ENCODE results near the gene DYDC1. TPM values are rescaled to one million over a fixed set of nuclear protein-coding genes. Genes with fewer than 3 reads are reported as not detected.

The DYDC1 gene
- total RNA-seq, 1 experiment from 2014 or later = not detected

GRCh38 chr10:80292607-80293239 lies 63.8 kb downstream of the DYDC1 start:
- no peak for DNase-seq (ENCODE audit: low read depth)
- in situ Hi-C loops (cut with HindIII; ENCODE audit: low pct_unique_long_range_greater_than_20kb, low sequenced_read_pairs) = no loop called here

GRCh38 chr10:80290474-80291220 lies 65.9 kb downstream of the DYDC1 start:
- DNase-seq (ENCODE audit: low read depth) = no peak

GRCh38 chr10:80289451-80290287 lies 66.9 kb downstream of the DYDC1 start, which contains the start of gene MAT1A:
Gene MAT1A (minus strand): TSS chr10:80289658. CDS start chr10:80289423, 235 bp downstream.
- DNase-seq (ENCODE audit: low read depth) = no peak

More at GRCh38 chr10:80290474-80291220, 65.9 kb downstream of the DYDC1 start:
- in situ Hi-C loops (cut with HindIII; ENCODE audit: low pct_unique_long_range_greater_than_20kb, low sequenced_read_pairs) = no loop called here

GRCh38 chr10:80288849-80289248 lies 67.7 kb downstream of the DYDC1 start:
- no peak for DNase-seq (ENCODE audit: low read depth)
- in situ Hi-C loops (cut with HindIII; ENCODE audit: low pct_unique_long_range_greater_than_20kb, low sequenced_read_pairs) = no loop called here

More at GRCh38 chr10:80289451-80290287, 66.9 kb downstream of the DYDC1 start, which contains the start of gene MAT1A:
- in situ Hi-C loops (cut with HindIII; ENCODE audit: low pct_unique_long_range_greater_than_20kb, low sequenced_read_pairs) = no loop called here

Other genes with a start within 250 kb of the DYDC1 start
- not detected in 2 replicates for gene PLAC9, start 224.0 kb downstream of the DYDC1 start, total RNA-seq (2014; rRNA removed; shearing (Covaris generic); ENCODE audit: low replicate concordance)
- gene ANXA11, start 151.2 kb downstream of the DYDC1 start, total RNA-seq (2014; rRNA removed; shearing (Covaris generic); ENCODE audit: low replicate concordance) = 170 and 209 TPM in 2 replicates
- 0.12 TPM in 1 of 2 replicates, not detected in the other for gene MAT1A, start 67.1 kb downstream of the DYDC1 start, total RNA-seq (2014; rRNA removed; shearing (Covaris generic); ENCODE audit: low replicate concordance)
- not detected in 2 replicates for gene DYDC2, start within 50 bp of the DYDC1 start, total RNA-seq (2014; rRNA removed; shearing (Covaris generic); ENCODE audit: low replicate concordance)
- gene PRXL2A, start 51.8 kb upstream of the DYDC1 start, total RNA-seq (2014; rRNA removed; shearing (Covaris generic); ENCODE audit: low replicate concordance) = 71.9 and 92.2 TPM in 2 replicates
- gene TSPAN14, start 97.6 kb upstream of the DYDC1 start, total RNA-seq (2014; rRNA removed; shearing (Covaris generic); ENCODE audit: low replicate concordance) = 57.1 and 92.5 TPM in 2 replicates
- not detected in 2 replicates for gene SH2D4B, start 181.1 kb upstream of the DYDC1 start, total RNA-seq (2014; rRNA removed; shearing (Covaris generic); ENCODE audit: low replicate concordance)